GM12892 (cell line): ENCODE results near the gene DYNC1LI2.

ENCODE experiments used
- POLR2A ChIP-seq: IDR thresholded peaks from 2 replicates; pipeline ENCODE4 v1.6.1; 2011; ENCODE audit warnings: low read depth, low read length, control low read depth
- POLR2AphosphoS5 ChIP-seq: IDR thresholded peaks from 2 replicates; pipeline ENCODE4 v1.6.1; 2011; ENCODE audit warnings: low read depth, low read length, control low read depth
- TAF1 ChIP-seq: IDR thresholded peaks from 2 replicates; pipeline ENCODE4 v1.6.1; 2011; ENCODE audit warnings: low read depth, mild to moderate bottlenecking, control low read depth, low read length, borderline replicate concordance

DNA sequence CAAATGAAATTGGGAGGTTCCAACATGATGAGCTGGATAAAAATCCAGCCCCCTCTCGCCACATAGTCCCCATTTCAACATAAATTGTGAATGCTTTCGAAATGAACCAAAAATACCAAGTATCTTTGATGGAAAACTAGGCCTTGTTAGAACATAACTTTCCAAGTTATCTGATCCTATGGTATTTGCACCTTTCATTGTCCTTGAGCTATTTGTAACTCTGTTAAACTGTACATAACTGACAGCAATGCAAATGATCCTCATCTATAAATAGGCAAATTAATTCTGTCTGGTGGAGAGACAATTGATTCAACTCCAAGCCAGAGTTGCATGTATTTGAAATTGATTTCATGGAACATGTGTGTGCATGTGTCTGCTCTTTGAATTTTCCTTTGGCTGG lies 73.1 kb downstream of the DYNC1LI2 start:
- no peak for TF ChIP-seq POLR2A
- TF ChIP-seq POLR2AphosphoS5: no peak
- TF ChIP-seq TAF1: no peak
